CD4-positive, alpha-beta T cell treated with Interleukin-17A for 1 hour (primary cell): ENCODE data around the gene LGR5.
"Not testable (repeated sequence)": the region's sequence is repeated elsewhere in the genome, so short reads cannot be mapped to it uniquely, and the experiment has no call there.

Experiments used
- DNase-seq: peaks from one replicate; pipeline ENCODE4 v3.0.0-alpha.2; 2020

LGR5 gene

DNA sequence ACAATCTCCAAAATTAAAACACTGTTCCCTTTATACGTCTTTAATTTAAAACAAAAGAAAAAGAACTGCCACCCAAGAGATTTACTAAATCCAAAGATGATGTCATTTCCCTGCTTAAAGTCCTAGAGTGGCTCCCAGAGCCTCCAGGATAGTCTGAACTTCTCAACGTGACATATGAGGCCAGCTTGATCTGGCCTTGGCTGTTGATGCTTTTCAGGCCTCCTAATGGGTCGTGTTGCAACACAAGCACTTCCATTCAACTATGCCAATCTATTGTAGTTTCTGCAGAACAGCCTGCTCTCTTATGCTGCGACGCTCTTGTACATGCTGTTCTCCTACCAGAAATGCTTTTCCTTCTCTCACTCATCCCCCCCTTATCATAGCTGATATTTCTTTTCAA is 35.7 kb downstream of the LGR5 start:
- DNase-seq = no peak

DNA sequence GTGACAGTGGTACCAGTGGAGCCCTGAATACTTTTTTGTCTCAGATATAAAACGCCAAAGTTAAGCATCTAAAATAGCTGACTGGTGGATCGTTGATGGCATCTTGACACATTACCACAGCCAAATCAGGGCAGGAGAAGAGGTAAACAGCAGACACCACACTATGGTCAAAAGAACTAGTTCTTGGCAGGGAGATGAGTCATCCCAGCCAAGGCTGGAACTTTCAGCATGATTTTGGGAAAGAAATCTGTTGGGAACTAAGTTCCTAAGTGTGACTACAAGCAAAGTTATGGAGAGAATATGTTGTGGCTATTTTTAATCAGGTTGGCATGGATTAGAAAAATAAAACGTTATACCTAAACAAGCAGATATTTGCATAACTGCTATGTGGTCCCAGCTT is 36.9 kb downstream of the LGR5 start:
- DNase-seq = no peak

DNA sequence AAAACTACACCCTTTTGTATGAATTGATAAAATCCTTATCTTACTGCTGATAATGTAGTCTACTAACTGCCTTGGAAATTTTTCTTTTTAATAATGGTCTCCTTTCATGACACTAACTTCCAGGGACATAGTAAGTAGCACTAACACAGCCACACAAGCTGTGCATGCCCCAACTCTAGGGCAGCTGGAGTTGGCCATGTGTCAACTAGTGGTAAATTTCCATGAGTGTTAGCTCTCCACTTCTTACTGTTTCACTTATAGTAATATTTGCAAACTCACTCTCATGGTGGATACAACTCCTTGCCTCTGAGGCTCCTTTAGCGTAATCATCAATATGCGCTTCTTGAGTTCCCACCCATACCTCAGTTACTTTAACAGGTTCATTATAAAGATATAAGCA is 38.0 kb downstream of the LGR5 start:
- no peak for DNase-seq

DNA sequence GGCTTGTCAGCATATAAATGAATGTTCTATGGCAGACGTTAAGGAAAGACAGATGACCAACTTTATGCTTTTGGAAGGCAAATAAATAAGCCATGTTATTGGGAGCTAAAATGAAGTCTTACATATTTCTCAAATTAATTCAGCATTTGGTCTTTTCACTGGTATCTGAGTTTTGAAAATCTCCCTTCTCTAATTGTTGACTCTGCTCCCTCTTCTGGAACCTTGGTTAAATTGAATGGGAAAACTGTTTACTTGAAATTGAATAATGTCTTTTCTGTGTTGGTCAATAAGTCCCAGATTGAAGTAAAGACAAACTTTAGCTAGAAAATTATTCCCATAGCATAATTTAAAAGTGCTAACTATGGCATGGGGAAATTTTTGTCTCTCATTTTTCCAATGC is 38.7 kb downstream of the LGR5 start:
- DNase-seq = no peak

DNA sequence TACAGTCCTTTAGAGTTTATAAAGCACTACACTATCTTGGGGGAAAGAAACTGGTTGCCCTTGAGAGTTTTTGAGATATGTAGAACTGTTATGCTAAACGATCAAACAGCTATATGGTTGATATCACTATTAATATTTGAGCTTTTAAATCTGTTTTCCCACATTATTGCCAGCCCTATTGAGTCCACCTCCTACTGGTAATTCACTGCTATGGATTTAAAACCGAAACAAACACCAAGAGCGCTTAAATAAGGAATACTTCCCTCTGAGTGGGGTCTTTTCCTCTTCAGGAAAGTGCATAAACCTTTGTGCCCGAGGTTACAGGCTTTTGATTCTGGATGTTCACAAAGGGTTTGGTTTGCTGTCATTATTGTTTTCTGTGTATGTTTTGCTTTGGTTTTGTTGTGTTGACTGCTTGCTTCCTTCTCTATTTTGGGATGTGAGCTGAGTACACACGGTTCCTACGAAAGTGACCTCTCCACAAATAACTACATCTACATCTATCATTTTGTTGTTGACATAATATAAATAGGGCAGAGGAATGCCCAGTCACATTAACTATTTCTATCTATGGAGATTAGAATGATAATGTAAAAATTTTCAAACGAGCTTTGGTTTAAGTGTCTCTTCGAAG is 44.8 kb downstream of the LGR5 start:
- no peak for DNase-seq

DNA sequence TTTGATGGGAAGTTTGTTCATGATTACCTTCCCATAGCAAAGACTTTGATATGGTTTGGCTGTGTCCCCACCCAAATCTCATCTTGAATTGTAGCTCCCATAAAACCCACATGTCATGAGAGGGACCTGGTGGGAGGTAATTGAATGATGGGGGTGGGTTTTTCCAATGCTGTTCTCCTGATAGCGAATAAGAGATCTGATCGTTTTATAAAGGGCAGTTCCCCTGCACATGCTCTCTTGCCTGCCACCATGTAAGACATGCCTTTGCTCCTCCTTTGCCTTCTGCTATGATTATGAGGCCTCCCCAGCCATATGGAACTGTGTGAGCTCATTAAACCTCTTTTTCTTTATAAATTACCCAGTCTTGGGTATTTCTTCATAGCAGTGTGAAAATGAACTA is 51.2 kb downstream of the LGR5 start:
- DNase-seq = not testable (repeated sequence)

DNA sequence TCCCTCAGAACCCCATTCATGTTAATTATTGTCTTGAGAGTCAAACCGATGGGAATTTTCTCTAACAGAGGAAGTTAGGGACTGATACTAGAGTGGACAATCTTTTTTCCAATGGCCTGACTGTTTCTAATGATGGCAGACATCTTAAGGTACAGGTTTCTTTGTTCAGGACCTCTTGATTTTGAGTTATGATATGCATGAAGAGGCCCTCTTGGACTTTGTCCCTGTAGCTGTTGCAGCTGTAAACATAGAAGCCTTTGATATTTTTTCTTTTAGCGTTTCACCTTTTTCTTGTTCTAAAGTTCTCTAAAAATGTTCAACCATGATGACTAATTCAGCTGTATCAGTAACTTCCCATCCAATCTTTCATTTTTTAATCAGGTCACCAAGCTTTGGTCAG is 53.0 kb downstream of the LGR5 start:
- DNase-seq = no peak

DNA sequence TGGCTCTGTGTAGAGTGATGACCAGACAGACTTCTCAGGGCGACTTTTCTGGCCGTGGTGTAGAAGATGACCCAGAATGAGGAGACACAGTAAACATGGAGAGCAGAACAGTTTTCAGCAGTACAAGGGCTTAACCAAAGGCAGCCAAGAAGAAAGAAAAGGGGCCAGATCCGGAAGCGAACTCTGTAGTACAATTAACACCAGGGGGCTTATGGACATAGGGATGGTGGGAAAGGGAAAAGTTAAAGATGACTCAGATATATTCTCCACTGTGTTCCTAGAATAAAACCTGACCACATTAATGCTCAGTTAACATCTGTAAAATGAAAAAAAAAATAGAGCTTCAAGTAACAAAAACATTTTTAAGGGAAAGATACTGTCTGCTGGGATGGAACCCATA is 60.2 kb downstream of the LGR5 start:
- DNase-seq = no peak

DNA sequence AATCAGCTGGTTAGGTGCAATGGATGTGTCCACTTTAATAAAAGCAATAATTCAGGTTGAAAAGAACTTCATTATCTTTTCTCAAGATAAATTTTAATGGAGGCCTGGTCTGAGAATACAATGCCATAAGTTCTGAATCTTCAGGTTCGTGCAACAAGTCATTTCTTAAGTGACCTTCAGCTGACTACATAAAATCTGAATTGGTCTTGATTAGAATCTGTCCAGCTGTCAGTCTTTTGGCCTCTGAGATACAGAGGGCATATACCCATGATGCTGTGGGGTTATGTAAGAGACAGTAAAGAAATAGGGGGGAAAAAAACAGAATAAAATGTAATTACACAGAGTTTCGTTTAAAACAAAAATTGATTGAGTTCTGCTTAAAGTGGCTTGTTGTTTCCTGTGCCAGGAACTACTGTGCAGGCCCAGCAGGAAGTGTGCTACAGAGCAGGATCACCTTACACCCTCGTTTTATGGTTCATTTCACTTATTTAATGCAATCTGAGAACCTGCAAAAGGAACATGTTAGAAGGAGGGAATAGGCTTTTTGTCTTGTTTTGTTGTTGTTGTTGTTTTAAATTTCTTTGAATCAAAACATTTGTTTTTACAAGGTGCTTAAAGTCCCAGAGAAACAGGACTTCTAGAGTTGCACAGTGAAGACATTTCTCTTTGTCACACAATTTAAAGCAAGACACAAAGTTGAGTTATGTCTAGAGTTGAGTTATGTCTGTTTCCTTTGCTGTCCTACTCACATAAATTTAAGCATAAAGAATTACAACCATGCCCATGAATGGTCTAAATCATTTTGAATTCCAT is 64.2 kb downstream of the LGR5 start:
- DNase-seq = peak; percentile 4

DNA sequence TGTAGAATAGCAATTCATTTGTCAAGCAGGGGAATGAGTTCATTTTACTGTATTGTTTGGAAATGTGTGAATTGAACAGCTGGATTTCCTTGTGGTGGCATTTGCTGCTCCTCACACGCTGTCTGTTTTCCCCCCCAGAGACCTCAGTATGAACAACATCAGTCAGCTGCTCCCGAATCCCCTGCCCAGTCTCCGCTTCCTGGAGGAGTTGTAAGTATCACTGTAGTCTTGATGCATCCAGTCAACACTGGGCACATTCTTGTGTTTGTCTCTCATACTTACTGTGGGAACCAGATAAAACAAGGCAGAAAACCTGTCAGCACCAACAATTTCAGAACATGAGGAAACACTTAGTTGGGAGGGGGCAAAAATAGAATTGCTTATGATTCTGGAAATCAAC is 64.9 kb downstream of the LGR5 start:
- no peak for DNase-seq

DNA sequence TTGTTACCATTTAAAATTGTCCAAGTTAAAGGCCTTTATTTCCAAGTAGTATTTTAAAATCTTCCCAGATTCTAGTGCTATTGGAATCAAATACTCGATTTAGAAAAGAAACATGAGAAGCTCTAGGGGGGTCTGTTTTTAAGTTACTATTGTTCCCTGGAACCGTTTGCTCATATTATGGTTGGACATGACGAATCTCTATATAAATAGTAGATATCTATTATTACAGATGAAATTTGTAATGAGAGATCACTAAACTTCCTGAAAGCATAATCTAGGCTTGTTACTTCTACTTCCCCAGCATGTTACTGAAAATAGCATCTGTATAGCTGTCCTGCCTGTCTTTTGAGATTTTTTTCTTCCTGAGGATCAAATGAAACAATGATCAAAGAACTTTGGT is 70.1 kb downstream of the LGR5 start:
- no peak for DNase-seq

DNA sequence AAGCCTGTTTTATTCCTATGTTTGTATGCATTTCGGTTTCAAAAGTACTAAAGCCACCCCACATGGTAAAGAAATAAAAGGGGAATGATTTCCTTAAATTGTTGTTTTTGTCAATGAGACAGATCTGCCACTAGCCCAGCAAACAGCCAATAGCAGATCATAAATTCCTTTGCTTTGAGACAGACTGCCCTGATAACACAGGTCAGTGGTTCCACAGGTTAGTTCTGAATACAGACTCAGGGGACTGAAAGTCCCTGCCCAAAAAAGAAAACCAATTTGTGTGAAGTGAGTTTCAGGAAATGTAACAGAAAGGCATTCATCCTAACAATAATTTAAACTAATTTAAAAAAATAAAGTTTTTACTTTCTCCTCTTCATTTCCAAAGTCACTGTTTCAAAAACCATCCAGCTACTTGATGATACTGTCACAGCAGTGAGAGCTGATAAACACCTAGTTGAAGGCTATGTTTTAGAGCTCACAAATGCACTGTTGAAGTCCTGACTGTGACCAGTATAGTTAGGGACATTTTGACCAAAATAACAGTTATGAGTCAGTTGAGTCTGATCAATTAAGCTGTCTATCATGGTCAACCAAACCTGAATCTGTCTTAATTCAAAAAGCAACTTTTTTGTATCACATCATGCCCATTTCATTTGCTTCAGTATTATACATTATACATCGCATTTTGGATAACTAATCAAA is 77.7 kb downstream of the LGR5 start:
- DNase-seq = no peak

DNA sequence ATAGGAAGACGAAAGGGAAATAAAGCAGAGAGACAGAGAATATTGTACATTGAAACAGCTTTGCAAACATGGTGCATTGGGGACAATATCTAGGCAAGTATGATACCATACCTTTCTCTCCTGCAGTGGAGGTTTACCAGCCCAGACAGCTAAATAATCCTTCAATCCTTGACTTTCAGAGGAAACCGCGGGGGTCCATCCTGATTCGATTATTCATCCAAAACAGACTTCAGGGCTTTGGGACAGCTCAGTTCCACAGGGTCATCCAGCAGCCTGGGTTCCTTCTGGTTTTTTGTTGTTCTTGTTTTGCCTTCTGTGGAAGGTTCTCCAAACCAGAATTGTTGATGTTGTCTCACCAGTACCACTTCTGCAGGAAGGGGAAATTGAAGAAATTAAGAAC is 81.5 kb downstream of the LGR5 start:
- DNase-seq = no peak

DNA sequence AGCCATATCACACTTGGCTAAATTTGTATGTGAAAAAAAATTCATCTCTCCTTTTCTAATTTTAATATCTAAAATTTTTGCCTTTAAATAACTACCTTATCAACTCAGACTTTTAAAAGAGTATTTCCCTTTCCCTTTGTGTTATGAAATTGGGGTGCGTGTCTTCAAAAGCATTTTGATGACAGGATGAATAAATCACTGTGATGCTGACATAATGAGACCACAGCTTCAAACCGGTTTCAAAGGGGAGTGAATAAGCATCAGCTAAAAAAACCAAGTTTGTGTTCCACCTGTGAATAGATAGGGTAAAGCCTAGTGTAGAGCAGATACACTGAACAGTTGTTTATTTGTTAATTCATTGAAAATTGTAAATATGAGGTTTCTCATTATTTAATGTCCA is 85.0 kb downstream of the LGR5 start:
- DNase-seq = no peak

DNA sequence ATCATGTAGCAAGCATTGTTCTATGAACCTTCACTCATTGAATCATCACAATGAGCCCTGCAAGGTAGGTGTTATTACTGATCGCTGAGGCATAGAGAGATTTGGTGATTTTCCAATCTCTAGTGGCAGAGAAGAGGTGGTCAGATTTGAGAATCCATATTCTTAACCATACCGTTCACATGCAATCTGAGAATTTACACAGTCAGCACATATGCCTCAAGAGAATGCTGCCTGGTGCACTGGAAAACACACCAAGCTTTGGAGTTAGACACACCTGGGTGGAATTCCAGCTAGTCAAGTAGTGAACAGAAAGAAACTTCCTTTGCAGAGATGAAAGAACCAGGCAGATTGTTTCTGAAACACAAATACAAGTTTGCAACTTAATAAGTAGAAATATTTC is 94.1 kb downstream of the LGR5 start:
- DNase-seq = no peak

DNA sequence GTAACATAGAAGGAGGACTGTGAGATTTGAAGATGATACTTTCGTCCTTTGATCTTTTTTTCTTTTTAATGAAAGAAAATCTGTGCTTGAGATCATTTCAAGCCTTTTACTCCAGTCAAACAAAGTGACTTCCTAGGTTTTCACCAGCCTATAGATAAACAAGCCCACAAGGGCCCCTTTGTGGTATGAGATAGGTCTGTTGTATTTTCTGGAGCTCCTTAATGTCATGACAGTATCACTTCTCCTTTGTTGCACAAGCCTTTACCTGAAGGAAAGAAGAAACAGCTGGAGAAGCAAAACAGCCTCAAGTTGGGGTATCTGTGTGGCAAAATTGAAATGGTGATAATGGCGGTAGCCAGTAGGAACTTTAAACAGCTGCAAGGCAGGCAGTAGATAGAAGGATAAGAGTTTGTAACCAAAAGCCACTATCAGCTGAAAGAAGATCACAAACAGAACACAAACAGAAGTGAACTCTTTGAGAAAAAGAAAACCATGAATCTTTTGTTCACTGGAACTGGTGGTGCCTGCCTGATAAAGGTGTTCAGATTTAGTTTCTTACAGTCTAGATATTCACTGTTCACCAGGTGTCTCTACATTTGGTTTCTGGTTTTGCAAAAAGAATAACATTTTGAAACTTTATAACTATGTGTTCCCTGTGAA is 96.8 kb downstream of the LGR5 start:
- DNase-seq = no peak

DNA sequence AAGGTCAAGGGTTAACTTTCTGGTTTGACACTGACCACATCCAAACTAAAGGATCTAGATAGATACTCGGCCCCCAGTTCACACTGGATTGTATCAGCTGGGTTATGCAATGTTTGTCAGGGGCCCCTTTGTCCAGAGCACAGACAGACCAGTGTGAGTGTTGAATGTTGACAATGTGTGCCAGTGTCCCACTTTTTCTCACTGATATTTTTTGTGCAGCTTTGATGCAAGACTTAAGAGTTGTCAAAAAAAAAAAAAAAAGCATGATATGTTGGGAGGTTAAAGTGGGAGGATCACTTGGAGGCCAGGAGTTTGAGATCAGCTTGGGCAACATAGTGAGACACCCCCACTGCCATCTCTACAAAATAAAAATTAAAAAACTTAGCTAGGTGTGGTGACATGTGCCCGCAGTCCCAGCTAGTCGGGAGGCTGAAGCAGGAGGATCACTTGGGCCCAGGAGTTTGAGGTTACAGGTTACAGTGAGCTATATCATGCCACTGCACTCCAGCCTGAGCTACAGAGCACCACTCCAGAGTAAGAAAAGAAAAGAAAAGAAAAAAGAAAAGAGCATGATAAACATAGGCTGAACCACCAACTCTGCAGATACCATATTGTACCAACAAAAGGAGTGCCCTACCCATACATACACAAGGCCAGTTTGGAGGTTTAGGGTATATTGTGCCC is 97.5 kb downstream of the LGR5 start:
- no peak for DNase-seq

DNA sequence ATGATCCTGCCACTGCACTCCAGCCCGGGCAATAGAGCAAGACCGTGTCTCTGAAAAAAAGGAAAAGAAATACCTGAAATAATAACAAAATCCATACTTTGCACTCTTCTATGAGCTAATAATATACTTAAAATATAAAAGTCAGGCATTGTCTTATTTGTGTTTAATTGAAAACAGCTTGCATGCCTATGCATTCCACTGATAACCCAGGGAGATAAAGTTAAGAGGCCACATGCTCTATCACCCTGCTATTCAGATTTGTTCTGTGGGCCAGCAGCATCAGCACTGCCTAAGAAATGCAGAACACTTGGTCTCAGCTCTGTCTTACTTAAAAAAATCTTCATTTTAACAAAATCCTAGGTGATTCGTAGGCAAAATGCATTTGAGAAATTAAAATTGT is 99.2 kb downstream of the LGR5 start:
- DNase-seq = no peak

DNA sequence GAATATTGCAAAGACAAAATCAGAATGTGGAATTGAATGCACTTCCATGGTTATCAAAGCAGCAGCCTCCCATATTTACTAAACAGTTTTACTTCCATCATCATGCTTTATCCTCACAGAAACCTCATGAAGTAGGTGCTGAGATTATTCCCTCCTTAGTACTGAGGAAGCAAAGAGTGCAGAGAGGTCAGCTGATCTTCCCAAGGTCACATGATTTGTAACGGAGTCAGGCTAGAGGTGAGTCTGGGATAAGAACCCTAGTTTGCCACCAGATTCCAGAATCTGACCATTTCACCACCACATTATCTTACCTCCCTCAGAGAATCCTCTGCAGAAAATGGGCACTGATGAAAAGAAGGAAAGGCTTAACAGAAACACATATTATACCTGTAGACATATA is 102.0 kb downstream of the LGR5 start:
- DNase-seq = no peak

DNA sequence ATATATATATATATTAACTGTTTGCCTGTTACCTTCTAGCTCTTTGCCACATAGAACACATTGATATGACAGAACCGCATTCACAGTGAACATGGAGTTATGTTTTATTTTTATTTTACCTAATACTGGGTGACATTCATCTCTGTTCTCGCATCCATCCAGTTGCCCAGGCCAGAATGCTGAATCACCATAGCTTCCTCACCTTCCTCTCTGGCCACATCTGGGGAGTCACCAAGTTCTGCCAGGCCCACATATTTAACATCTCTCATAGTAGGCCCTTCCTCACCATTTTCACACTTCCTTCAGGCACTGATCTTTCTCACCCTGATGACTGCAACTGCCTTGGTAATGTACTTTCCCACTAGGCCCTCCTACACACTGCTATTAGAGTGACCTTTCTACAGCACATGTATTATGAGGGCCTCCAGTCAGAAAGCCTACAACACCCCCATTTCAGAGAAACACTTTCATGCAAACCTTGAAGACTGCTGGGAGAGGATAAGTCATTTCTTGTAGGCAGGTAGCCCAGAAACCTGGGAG is 106.8 kb downstream of the LGR5 start:
- DNase-seq = no peak

DNA sequence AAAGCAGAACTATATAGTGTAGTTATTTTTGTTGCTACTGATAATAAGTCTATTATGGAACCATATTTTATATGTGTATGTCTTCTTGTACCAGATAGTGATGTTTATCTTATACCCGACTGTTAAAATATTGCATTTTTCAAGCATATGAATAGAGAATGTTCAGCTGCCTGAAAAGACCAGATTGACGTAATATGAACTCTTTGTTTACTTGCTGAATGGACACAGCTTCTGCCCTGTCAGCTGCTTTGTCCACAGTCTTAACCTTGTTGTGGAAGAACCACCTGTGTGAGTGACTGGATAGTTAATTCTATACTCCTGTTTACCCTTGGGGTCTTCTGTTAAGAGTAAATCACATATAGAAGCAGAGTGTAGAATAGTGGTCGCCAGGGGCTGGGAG is 109.3 kb downstream of the LGR5 start:
- no peak for DNase-seq

DNA sequence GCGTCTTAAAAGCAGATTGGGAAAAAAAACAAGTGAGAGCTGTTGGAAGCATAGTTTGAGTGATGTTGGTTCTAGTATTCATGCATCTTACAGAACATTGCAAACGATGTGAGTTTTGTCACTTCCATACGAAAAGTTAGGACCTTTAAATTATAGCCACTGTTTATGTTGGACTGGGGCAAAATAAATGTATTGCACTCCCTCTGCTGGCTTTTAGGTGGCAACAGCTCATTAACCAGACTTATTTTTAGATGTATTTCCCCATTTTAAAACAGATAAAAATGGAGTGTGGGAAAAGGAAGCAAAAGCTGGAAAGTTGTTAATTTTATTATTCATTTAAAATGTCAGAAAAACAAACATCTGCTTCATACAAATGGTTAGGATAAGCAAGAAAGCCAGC is 111.9 kb downstream of the LGR5 start:
- DNase-seq = no peak
